Stimulated activated memory B cell treated with anti-CD40 and anti-IgM and Interleukin-4, amounts not matched to agents 10 μg/mL and 1 μg/mL and 100 μg/mL, for 72 hours (primary cell): ENCODE measurements around the gene PLB1.

Experiments
- ATAC-seq: fragments of 150-1000 bp; cut with Tn5 transposase; 2 replicates; pipeline ENCODE4 v1.10.0; 2021
- H3K27ac Mint-ChIP-seq: one replicate; pipeline ENCODE4 v1.8.0; 2022; ENCODE audit warnings: mild to moderate bottlenecking, mixed read lengths
- H3K27me3 Mint-ChIP-seq: one replicate; pipeline ENCODE4 v1.8.0; 2022; ENCODE audit warnings: mixed read lengths
- H3K36me3 Mint-ChIP-seq: one replicate; pipeline ENCODE4 v1.8.0; 2022; ENCODE audit warnings: mixed read lengths
- H3K4me1 Mint-ChIP-seq: one replicate; pipeline ENCODE4 v1.8.0; 2022; ENCODE audit warnings: mixed read lengths
- H3K4me3 Mint-ChIP-seq: one replicate; pipeline ENCODE4 v1.8.0; 2022; ENCODE audit warnings: mild to moderate bottlenecking, moderate library complexity, mixed read lengths
- H3K9me3 Mint-ChIP-seq: one replicate; pipeline ENCODE4 v1.8.0; 2022; ENCODE audit warnings: mixed read lengths

The PLB1 gene

DNA sequence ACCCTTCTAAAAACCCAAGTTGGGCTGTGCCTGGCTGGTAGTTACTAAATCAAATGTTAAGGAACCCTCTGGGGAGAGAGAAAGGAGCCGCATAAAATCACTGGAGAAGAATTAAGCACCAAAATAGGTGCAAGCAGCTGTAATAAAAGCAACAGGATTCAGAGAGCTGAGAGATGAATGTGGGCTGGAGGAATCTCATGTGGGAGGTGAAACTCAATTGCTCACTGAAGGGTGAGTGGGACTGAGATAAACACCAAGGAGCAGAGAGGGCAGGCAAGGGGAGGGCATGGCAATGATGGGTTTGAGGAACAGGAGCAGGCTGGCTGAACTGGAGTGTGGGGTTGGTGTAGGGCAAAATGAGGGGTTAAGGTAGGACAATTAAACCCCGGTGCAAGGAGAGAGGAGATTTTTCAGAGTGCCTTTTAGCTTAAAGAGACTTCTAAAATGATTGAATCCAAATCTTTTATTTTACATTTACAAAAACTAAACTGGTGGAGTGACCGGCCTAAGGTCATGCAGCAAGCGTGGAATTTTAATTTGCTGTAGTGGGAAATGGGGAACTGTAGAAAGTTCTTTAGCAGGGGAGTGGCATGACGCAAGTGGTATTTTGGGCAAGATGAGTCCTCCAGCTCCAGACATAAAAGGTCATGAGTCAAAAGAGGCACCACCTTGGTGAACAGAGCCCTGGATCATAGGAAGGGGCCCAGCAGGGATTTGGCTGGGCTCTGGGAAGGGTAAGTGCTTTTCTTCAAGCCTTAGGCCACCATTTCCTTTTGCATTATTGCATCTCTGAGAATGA, 10.5 kb downstream of the PLB1 start:
- Mint-ChIP-seq H3K4me1 (no peaks in the 10 kb centered on the region), H3K27me3 (no peaks in the 10 kb centered on the region), H3K9me3 (no peaks in the 10 kb centered on the region), H3K4me3 (no peak overlapping the region), H3K27ac (no peak overlapping the region), H3K36me3 (no peaks in the 10 kb centered on the region)
- no peak for ATAC-seq

DNA sequence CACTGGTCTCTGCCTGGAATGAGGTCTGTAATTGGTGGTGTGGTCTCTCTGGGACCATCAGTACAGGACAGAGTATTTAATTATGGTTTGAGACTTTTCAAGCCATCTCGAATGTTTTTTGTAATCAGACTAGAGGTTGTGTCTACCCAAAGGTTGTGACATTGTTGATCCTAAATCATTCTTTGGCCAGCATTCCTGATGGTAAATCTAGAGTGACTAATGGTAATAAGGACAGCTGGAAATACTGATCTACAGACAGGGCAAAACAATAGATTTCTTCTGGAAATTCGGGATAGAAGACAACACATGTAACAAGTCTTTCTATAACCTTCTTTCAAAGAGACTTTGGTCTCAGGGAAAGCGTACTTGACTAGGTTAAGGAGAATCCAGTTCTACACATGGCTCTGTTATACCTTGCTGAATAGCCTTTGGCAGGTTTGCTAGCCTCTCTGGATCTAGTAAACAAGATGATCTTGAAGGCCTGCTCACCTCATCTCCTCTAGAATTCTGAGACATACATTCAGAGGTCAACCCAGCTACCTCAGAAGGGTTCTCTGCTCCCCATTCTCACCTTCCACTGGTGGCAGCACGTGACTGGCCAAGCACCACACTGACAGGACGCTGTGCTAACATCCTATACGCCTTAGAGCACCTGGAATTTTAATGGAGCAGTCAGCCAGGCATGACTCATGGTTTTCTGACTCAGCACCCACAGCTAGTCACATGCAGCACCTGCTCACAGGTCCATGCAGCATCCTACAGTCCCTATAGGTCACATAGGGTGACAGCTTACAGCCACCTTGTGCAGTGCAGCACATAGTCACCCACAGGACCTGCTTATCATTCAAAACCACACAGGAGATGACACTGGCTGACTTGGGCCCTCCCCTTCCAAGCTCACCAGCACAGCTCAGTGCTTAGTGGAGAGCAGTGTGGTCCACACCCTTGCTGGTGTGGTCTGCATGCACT, 12.2 kb downstream of the PLB1 start:
- Mint-ChIP-seq H3K36me3 (no peaks in the 10 kb centered on the region), H3K4me3 (no peak overlapping the region), H3K27ac (no peak overlapping the region), H3K4me1 (no peaks in the 10 kb centered on the region), H3K27me3 (peaks cover 17% of the 10 kb centered on the region), H3K9me3 (peaks cover 10% of the 10 kb centered on the region)
- peak; percentile 40 for ATAC-seq

GRCh38 chr2:28509361-28509760, 13.5 kb downstream of the PLB1 start:
- H3K36me3 Mint-ChIP-seq: no peaks in the 10 kb centered on the region
- no peak overlapping the region for H3K27ac Mint-ChIP-seq
- H3K4me1 Mint-ChIP-seq: no peaks in the 10 kb centered on the region
- H3K4me3 Mint-ChIP-seq: no peak overlapping the region
- ATAC-seq: no peak
- H3K9me3 Mint-ChIP-seq: peaks cover 13% of the 10 kb centered on the region
- H3K27me3 Mint-ChIP-seq: peaks cover 29% of the 10 kb centered on the region

DNA sequence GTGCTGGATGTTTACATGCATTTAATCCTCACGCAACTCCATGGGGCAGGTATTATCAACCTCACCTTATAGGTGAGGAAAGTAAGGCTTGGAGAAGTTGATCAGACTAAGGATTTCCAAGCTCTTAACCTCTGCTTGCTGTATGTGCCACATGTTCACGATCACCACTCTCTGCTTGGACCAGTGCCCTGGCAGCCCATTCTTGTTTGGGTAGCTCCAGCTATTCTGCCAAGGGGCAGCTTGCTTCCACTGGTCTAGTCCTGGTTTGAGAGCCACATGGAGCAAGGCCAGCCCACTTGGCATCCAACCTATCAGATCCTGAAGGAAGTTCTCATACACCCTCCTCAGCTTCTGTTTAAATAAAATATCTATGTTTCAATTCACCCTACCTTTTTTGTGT, 14.3 kb downstream of the PLB1 start:
- ATAC-seq: no peak
- Mint-ChIP-seq H3K4me3 (no peak overlapping the region), H3K27ac (no peak overlapping the region), H3K27me3 (peaks cover 29% of the 10 kb centered on the region), H3K9me3 (peaks cover 13% of the 10 kb centered on the region), H3K4me1 (no peaks in the 10 kb centered on the region), H3K36me3 (no peaks in the 10 kb centered on the region)

- peaks cover 13% of the 10 kb centered on the region for H3K9me3 Mint-ChIP-seq
- H3K4me1 Mint-ChIP-seq: no peaks in the 10 kb centered on the region
- H3K36me3 Mint-ChIP-seq: no peaks in the 10 kb centered on the region
- no peak overlapping the region for H3K4me3 Mint-ChIP-seq
- H3K27me3 Mint-ChIP-seq: peaks cover 46% of the 10 kb centered on the region
- no peak for ATAC-seq
- H3K27ac Mint-ChIP-seq: no peak overlapping the region
These were observed 16.2 kb downstream of the PLB1 start for GRCh38 chr2:28511871-28512606.

DNA sequence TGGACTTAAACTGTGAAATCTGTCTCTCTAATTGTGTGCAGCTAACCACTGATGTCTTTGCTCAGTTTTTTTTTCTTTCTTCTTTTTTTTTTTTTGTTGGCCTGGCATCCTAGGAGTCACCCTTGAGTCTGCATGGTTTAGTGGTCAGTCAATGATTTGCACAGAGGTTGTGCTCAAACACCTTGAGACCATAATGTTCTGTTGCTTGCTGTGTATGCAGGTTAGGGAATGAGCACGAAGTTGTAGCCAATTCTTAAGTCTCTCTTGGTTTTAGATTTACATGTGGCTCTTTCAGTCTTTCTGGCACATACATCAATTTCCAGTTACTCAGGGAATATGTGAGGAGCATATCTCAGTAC, 16.7 kb downstream of the PLB1 start:
- H3K9me3 Mint-ChIP-seq: peaks cover 13% of the 10 kb centered on the region
- no peaks in the 10 kb centered on the region for H3K36me3 Mint-ChIP-seq
- ATAC-seq: no peak
- H3K4me3 Mint-ChIP-seq: no peak overlapping the region
- H3K27me3 Mint-ChIP-seq: peaks cover 47% of the 10 kb centered on the region
- no peaks in the 10 kb centered on the region for H3K4me1 Mint-ChIP-seq
- H3K27ac Mint-ChIP-seq: no peak overlapping the region

- Mint-ChIP-seq H3K4me3 (no peak overlapping the region), H3K27me3 (peaks cover 52% of the 10 kb centered on the region), H3K36me3 (no peaks in the 10 kb centered on the region), H3K4me1 (no peaks in the 10 kb centered on the region), H3K9me3 (peaks cover 13% of the 10 kb centered on the region), H3K27ac (no peak overlapping the region)
- ATAC-seq: no peak
These were observed 17.2 kb downstream of the PLB1 start for GRCh38 chr2:28513097-28513496.

GRCh38 chr2:28515176-28515751, 19.4 kb downstream of the PLB1 start:
- no peaks in the 10 kb centered on the region for H3K36me3 Mint-ChIP-seq
- no peak overlapping the region for H3K27ac Mint-ChIP-seq
- no peak overlapping the region for H3K4me3 Mint-ChIP-seq
- peaks cover 13% of the 10 kb centered on the region for H3K9me3 Mint-ChIP-seq
- no peak for ATAC-seq
- H3K27me3 Mint-ChIP-seq: peaks cover 70% of the 10 kb centered on the region
- H3K4me1 Mint-ChIP-seq: no peaks in the 10 kb centered on the region

- ATAC-seq: no peak
- H3K4me3 Mint-ChIP-seq: no peak overlapping the region
- no peaks in the 10 kb centered on the region for H3K4me1 Mint-ChIP-seq
- H3K27ac Mint-ChIP-seq: no peak overlapping the region
- peaks cover 13% of the 10 kb centered on the region for H3K9me3 Mint-ChIP-seq
- H3K27me3 Mint-ChIP-seq: peaks cover 81% of the 10 kb centered on the region
- H3K36me3 Mint-ChIP-seq: no peaks in the 10 kb centered on the region
These were observed 20.6 kb downstream of the PLB1 start for GRCh38 chr2:28516430-28516829.

GRCh38 chr2:28516950-28517349, 21.1 kb downstream of the PLB1 start:
- peaks cover 12% of the 10 kb centered on the region for H3K9me3 Mint-ChIP-seq
- H3K4me1 Mint-ChIP-seq: no peaks in the 10 kb centered on the region
- no peak overlapping the region for H3K4me3 Mint-ChIP-seq
- H3K36me3 Mint-ChIP-seq: no peaks in the 10 kb centered on the region
- peaks cover 81% of the 10 kb centered on the region for H3K27me3 Mint-ChIP-seq
- ATAC-seq: no peak
- H3K27ac Mint-ChIP-seq: no peak overlapping the region

- Mint-ChIP-seq H3K4me3 (no peak overlapping the region), H3K27me3 (peaks cover 81% of the 10 kb centered on the region), H3K9me3 (no peaks in the 10 kb centered on the region), H3K4me1 (no peaks in the 10 kb centered on the region), H3K36me3 (no peaks in the 10 kb centered on the region), H3K27ac (no peak overlapping the region)
- ATAC-seq: no peak
These were observed 25.8 kb downstream of the PLB1 start for GRCh38 chr2:28521663-28522062.

- Mint-ChIP-seq H3K4me1 (no peaks in the 10 kb centered on the region), H3K4me3 (no peak overlapping the region), H3K27me3 (peaks cover 77% of the 10 kb centered on the region), H3K36me3 (no peaks in the 10 kb centered on the region), H3K27ac (no peak overlapping the region), H3K9me3 (no peaks in the 10 kb centered on the region)
- no peak for ATAC-seq
These were observed 26.6 kb downstream of the PLB1 start for GRCh38 chr2:28522481-28522880.

GRCh38 chr2:28523902-28524301, 28.0 kb downstream of the PLB1 start:
- no peak overlapping the region for H3K4me3 Mint-ChIP-seq
- H3K9me3 Mint-ChIP-seq: no peaks in the 10 kb centered on the region
- no peaks in the 10 kb centered on the region for H3K4me1 Mint-ChIP-seq
- H3K36me3 Mint-ChIP-seq: no peaks in the 10 kb centered on the region
- no peak overlapping the region for H3K27ac Mint-ChIP-seq
- H3K27me3 Mint-ChIP-seq: peaks cover 63% of the 10 kb centered on the region
- no peak for ATAC-seq

- H3K9me3 Mint-ChIP-seq: no peaks in the 10 kb centered on the region
- no peaks in the 10 kb centered on the region for H3K4me1 Mint-ChIP-seq
- ATAC-seq: no peak
- H3K4me3 Mint-ChIP-seq: no peak overlapping the region
- peaks cover 52% of the 10 kb centered on the region for H3K27me3 Mint-ChIP-seq
- no peaks in the 10 kb centered on the region for H3K36me3 Mint-ChIP-seq
- no peak overlapping the region for H3K27ac Mint-ChIP-seq
These were observed 29.6 kb downstream of the PLB1 start for GRCh38 chr2:28525481-28525880.
